ENCODE data around the gene KHDC3L.

DNA sequence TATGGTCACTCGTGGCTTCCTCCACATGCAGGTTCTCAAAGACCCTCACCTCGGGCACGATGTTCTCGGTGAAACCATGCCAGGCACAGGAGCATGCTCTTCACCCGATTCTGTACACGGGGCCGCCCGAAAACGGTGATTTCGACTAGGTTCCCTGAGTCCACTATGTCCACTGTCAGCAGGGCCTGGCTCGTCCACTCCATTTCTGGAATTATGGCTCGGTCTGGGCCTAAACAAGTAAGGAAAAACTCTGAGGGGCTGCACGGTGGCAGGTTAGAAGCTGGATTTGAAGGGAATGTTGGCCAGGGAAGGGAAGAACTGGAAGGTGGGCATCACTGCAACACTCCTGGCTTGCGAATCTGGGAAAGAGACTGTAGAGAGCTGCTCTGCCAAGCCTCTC is 6.7 kb downstream of the KHDC3L start:
- TF ChIP-seq CEBPB (IDR thresholded peaks at IDR 0.05) (no peak), TCF12 (IDR thresholded peaks at IDR 0.05; ENCODE audit: low read depth) (no peak), TAF1 (IDR thresholded peaks at IDR 0.05; ENCODE audit: low read depth) (no peak), EGR1 (IDR thresholded peaks at IDR 0.05) (no peak), YY1 (IDR thresholded peaks at IDR 0.05; ENCODE audit: low read depth) (no peak), EP300 (IDR thresholded peaks at IDR 0.05; ENCODE audit: borderline replicate concordance) (no peak), RAD21 (IDR thresholded peaks at IDR 0.05; ENCODE audit: low read depth) (no peak), REST (IDR thresholded peaks at IDR 0.05; ENCODE audit: low read depth) (no peak), CREB1 (IDR thresholded peaks at IDR 0.05; ENCODE audit: low read depth) (no peak), TEAD4 (IDR thresholded peaks at IDR 0.05) (no peak), NFIC (IDR thresholded peaks at IDR 0.05) (no peak)
- TF ChIP-seq, protein P1, sequence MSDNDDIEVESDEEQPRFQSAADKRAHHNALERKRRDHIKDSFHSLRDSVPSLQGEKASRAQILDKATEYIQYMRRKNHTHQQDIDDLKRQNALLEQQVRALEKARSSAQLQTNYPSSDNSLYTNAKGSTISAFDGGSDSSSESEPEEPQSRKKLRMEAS (IDR thresholded peaks at IDR 0.05), result no peak
